SK-N-SH (cell line): ENCODE results near the gene ABHD3.

ENCODE experiments used
- CHD2 ChIP-seq: fragments of 150-350 bp; IDR thresholded peaks from 2 replicates; pipeline ENCODE4 v1.6.1; 2018; ENCODE audit warnings: low read length; ENCODE audit not compliant: partially characterized antibody
- CTCF ChIP-seq: fragments of 200-600 bp; sonication (generic); IDR thresholded peaks from 2 replicates; pipeline ENCODE4 v1.6.1; 2017; ENCODE audit warnings: antibody characterized with exemption, mild to moderate bottlenecking, moderate library complexity
- GATA2 ChIP-seq: sonication (generic); formaldehyde crosslinking; IDR thresholded peaks from 2 replicates; pipeline ENCODE4 v1.5.0; 2020; ENCODE audit warnings: mild to moderate bottlenecking, missing genetic modification reagents
- POLR2AphosphoS5 ChIP-seq: IDR thresholded peaks from 2 replicates; pipeline ENCODE4 v1.6.1; 2012; ENCODE audit warnings: low read depth, low read length
- RFX5 ChIP-seq: IDR thresholded peaks from 2 replicates; pipeline ENCODE4 v1.6.1; 2012; ENCODE audit warnings: mild to moderate bottlenecking, improper control_type of control experiment, low read length
- SIN3A ChIP-seq: IDR thresholded peaks from 2 replicates; pipeline ENCODE4 v1.6.1; 2012; ENCODE audit warnings: low read depth, mild to moderate bottlenecking, low read length, moderate library complexity, borderline replicate concordance
- TAF1 ChIP-seq: IDR thresholded peaks from 2 replicates; pipeline ENCODE4 v1.6.1; 2012; ENCODE audit warnings: low read depth, mild to moderate bottlenecking, low read length, moderate library complexity, borderline replicate concordance
- TCF12 ChIP-seq: IDR thresholded peaks from 2 replicates; pipeline ENCODE4 v1.4.0; 2012
- USF2 ChIP-seq: fragments of 150-350 bp; IDR thresholded peaks from 2 replicates; pipeline ENCODE4 v1.6.1; 2017; ENCODE audit warnings: antibody characterized with exemption, low read length, low read depth, borderline replicate concordance
- YY1 ChIP-seq: IDR thresholded peaks from 2 replicates; pipeline ENCODE4 v1.4.0; 2012; ENCODE audit warnings: low read depth, mild to moderate bottlenecking

- TF ChIP-seq TCF12 (no peak), TAF1 (no peak), SIN3A (no peak), CTCF (no peak), YY1 (no peak), CHD2 (no peak), GATA2 (CRISPR knock-in tag) (no peak), RFX5 (no peak), POLR2AphosphoS5 (no peak), USF2 (no peak)
These were observed 23.1 kb upstream of the ABHD3 start for GRCh38 chr18:21727702-21728101.
